NCI-H2171 treated with DMSO at 0.1 percent for 48 hours (cell line): ENCODE data around the gene GSE1.
A peak's percentile ranks its signal among the peaks of the same experiment; 100 is the strongest.

Experiments
- DNase-seq: peaks from one replicate; lab custom pipeline; 2025; lab: John Stamatoyannopoulos, UW

GSE1 gene

DNA sequence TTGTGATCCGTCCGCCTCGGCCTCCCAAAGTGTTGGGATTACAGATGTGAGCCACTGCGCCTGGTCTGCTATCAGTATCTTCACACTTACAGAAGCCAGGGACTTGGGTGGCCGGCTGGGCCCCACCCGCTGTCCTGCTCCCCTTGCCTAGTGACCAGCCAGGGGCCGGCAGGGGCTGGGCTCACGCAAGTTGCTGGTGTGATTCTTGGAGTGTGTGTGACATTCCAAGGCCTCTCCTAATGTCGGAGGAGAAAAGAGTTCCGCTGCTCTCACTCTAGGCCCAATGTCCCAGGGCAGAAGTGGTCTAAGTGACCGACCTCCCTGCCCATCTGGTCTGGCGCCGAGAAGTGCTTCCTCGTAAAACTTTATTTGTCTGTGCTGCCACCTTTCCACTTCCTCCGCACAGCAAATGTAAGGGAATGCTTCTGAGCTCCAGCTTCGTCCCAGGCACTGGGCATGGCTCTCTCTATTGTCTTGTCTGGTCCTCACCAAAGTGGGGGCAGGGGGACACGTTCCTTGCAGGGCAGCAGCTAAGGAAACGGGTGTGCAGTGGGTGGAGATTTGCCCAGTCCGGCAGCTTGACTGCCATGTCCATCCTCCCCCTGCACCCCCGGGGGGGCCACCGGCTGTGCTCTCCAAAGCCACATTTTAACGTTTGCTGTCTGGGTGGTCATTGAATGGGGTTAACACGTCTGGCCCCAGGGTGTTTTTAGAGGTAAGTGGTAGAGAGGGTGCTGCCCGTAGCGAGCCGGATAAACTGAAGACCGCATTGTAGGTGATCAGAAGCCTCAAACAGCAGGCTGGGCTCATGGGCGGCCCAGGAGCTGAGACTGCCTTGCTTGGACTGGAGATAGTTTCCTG, 7.8 kb upstream of the GSE1 start:
- DNase-seq = no peak

DNA sequence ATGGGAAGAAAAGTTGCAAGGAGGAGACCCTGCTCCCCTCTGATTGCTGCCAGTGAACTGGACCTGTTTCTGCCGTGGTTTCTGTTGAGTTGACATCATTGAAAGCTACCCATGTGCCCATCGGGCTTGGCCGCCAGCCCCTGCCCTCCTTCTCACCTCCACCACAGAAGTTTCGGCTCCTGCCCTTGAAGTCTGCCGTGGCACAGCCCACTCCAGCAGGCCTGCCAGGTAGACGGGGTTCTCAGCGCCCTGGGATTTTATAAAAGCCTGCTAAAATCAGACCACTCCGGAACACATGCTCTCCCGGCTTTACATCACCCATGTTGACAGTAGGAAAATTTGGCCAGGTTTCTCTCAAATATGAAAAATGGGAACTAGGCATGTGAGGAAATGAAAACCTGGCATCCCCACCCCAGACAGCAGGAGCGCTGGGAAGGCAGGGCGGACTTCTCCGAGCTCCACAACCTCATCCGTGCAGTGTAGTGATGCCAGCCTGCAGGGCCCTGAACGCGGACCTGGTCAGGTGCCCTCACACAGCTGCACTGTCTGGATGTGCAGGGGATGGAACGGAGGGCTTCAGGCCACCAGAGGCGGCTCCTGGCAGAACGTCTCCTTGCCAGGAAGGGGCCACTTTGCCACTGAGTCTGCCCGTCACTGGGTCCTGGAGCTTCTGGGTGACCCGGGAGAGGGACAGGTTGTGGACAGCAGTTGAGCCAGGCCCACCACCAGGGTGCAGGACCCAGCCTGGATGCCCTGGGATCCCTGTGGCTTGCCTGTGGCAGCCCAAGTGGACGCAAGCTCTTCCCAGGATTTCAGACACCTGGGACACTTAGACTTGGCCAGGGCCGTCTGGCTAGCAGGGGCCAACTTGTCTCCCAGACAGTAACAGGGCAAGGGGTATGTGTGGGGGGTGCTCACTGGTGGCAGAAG, 6.9 kb upstream of the GSE1 start:
- no peak for DNase-seq

DNA sequence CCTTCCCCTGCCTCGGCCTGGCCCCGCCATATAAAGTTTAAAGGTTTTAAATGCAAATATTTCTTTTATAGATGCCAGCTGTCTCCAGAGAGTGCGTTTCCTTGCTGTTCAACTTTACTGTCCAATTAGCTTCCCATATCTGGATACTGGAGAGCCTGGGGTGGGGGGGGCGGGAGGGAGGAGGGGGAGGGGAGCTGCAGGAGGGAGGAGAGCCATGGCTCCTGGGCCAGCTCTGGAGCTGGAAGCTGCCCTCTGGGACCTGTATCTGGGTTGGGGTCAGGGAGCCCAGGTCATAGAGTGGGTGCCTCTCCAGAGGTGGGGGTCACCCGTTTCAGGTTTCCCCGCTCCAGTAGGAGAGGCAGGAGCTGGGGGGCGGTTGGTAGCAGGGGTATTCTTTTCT, 6.2 kb upstream of the GSE1 start:
- no peak for DNase-seq

- DNase-seq = no peak
These were observed 5.8 kb upstream of the GSE1 start for GRCh38 chr16:85607321-85607765.

GRCh38 chr16:85607796-85608514, 5.2 kb upstream of the GSE1 start:
- no peak for DNase-seq

- no peak for DNase-seq
These were observed 4.6 kb upstream of the GSE1 start for GRCh38 chr16:85608515-85608885.

- DNase-seq = no peak
These were observed 4.2 kb upstream of the GSE1 start for GRCh38 chr16:85608887-85609286.

DNA sequence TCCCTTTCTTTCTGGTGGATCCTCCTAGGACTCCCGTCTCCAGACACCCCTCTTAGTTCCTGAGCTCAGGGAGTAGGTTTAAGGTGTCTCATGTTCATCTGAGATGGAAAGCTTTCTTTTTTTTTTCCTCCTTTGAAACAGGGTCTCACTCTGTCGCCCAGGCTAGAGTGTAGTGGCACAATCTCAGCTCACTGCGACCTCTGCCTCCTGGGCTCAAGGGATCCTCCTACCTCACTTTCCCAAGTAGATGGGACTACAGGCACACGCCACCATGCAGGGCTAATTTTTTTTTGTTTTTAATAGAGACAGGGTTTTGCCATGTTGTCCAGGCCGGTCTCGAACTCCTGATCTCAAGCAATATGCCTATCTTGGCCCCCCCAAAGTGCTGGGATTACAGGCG, 3.6 kb upstream of the GSE1 start:
- no peak for DNase-seq

DNA sequence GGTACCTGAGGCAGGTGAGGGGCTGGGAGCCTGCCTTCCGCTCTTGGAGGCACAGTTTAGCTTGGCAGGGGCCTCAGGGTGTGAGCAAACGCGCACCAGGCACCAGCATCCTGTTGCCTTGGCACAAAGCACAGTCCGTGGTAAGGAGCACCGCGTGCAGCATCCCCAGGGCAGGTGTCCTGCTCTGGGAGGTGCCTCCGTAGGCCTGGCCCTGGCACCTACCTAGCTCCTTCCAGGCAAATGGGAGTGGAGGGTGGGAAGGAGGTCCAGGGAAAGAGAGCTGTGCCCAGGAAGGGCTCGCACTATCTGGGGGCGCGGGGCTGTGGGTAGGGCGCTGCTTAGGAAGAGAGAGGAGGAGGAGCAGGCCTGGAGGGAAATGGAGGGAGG, 3.1 kb upstream of the GSE1 start:
- peak; percentile 68 for DNase-seq

- DNase-seq = peak; percentile 92
These were observed 2.5 kb upstream of the GSE1 start for GRCh38 chr16:85610446-85611193.

DNA sequence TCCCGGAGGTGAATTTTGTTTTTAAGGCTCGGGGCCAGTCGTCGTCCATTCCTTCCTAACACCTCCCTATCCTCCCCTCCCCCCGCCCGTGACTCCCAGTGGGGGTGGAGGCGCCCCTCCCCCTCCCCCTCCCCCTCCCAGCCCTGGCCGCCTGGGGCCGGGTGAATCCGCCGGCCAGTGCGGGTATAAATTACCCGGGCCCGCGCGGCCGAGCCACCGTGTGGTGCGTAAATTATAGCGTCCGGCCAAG, 2.0 kb upstream of the GSE1 start:
- no peak for DNase-seq

DNA sequence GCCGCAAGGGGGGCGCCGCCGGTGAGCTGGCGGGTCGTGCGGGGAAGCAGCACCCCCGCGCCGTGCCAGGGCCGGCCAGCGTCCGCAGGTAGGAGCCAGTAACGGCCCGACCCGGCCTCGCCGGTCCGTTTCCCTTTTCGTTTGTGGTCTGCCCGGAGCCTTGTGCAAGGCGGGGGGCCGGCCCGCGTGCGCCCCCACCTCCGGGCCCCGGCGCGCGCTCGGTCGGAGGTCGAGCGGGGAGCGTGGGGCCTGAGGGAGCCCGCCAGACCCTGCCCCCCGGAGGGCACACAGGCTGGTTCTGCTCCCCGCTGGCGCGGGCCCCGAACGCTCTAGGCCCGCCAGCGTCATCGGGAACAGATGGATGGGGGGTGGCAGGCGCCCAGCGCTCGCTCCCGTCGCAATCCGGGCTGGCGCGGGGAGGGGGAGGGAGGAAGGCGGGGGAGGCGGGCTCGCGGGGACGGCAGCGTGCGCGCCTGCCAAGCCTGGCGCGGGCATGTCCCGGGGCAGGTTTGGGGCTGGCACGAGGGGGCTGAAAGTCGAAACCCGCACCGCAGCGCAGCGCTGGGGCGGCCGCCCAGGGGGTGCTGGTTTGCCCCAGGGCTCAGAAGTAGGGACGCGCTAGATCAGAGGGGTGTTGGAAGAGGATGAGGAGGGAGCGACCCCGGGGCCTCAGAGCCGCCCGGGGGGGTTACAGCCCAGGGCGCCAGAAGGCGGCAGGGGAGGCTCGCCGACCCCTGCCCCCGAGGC, 1.5 kb upstream of the GSE1 start:
- peak; percentile 92 for DNase-seq

DNA sequence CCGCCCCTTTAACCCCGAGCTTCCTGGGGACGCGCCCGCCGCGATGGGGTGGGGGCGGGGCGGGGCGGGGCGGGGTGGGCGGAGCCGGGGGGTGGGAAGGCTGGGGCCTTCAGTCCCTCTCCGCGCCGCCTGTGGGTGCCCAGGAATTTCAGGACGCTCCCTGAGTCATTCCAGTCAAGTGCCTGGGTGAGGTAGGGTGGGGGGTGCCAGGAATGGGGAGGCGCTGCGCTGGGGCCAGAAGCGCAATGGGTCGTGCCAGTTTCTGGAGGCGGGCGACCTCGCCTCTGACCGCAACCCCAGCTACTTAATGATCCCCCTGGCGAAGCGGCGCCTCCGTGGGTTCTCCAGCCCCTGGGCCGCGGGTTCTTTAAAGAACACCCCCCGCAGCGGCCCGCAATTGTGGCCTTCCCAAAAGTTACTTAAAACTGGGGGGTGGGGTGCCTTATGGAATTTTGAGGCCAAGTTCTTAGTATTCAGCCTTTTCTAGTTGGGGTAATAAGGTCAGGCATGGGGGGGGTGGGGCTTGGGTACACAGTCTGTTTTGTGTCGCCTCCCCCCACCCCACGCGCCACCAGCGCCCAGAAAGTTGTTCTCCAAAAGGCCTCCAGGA, 826 bp upstream of the GSE1 start:
- DNase-seq = peak; percentile 86

DNA sequence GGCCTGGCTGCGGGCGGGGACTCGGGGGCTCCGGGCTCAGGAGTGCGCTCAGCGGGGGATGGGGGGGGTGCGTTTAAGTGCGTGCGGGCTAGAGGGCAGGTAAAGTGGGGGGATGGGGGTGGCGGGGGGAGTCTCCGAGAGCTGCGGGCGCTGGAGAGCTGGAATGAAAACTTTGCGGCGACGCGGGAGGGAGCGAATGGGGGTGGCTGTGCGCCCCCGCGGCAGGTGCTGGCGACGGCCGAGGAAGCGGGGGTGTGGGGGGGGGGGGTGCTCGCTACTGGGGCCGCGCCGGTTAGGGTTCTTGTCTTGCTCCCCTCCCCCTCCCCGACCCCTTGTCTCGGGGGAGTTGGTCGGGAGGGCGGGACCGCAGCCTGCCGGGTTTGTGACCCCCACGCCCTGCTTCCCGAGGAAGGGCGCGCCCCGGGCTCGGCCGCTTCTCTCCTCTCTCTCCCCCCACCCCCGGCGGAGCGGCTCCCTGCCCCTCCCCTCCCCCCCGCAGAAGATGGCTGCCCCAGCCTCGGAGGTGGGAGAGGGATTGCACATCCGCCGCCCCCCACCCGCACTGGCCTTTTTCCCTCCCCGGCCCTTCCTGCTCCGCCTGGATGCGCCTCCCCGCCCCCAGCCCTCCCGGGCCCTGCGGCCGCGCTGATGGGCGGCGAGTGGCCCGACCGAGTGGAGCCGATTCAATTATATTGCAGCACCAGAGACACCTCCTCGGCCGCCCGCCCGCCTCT, 649 bp downstream of the GSE1 start:
- DNase-seq = peak; percentile 66

DNA sequence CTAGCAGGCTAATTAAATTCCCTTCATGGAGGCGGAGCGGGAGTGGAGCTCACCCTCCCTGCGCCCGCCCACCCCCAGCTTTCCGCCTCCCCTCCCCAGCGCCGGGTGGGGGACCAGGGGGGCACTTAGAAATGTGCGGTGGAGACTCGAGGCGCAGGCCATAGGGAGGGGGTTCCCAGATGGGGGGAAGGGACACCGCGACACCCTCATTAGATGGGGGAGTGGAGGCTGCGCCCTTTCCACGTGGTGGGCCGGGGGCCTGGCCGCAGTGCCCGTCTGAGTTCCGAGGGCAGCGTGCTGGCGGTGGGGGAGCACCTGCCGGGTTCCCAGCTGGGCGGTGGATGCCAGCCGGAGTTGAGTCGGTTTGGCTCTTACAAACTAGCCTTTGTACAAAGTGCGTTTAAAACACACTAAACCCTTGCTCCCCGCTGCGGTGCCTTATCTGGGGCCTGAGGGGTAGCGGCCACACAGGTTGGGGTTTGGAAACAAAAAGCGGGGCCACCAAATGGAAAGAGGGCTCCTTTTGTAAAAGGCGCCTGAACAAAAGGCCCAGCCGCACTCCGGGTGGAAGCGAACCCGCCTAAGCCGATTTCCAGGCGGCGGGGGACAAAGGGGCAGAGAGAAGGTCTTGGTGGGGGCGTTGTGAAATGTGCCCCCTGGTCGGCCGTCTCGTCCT, 1.4 kb downstream of the GSE1 start:
- DNase-seq = peak; percentile 56

DNA sequence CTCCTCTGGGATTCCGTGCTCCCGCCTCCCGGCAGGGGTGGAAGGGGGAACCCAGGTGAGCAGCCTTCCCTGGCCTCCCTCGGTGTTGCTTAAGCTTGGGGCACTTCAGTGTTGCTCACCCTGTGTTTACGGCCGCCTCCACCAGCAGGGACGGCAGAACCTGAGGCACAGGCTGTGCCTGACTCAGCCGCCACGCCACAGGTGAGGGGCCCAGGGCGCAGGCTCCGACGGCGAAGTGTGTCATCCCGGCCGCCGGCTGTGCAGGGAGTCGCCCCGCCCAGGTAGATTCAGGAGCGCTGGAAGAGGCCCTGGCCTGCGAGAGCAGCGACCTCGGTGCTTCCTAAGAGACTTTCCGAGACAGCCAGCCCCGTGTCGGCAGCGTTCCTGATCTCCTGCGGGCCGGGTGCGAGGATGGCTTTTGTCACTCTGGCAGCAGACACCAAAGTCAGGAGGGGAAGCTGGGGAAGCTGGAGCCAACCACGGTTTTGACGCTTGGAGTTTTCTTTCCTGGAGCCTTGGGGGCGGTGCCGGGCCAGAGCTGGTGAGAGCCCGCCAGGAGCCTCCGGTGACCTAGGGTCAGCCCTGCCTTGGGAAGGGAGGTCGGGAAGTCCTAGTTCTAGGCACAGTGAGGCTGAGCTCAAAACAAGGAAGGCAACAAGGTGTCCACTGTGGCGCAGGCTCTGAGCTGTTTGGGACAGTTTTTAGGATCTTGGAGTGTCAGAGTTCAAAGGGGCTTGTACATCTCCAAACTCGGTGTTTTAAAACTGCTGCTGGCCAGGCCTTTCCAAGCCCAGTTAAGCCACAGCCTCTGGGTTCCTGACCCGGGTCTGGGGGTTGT, 2.1 kb downstream of the GSE1 start:
- DNase-seq = peak; percentile 76

DNA sequence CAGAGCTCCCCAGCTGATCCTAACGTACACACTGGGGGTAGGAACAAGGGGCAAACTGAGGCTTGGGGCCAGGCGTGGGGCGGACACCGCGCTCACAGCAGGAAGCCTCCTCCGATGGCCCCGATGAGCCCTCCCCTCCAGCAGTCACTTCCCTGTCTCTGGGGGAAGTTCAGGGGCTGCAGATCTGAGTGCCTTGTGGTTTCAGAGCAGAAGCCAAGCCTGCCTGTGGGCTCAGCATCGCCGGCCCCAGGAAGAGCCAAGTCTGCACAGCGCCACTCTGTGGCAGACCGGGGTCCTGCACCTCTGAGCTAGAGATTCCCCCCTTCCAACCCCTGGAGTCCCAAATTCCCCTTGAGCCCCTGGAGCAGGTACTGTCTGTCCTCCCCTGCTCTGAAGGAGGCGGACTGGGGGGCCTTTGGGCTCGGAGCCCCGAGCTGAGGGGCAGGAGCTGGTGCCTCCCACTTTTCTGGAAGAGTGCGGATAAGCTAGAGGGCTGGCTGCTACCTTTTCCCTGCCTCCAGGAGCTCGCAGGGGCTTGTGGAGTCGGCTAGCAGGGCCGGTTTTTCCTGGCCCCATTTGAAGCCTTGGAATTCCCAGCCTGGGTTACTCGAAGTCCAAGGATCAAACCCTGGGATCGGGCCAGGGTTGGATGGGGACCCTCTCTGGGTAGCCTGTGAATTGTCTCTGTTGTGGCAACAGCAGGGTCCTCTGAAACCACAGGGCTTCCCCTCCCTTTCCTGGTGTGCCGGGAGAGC, 2.9 kb downstream of the GSE1 start:
- peak; percentile 68 for DNase-seq
